SK-N-SH treated with all-trans-retinoic acid at 6 μM for 48 hours (cell line): Measurements from ENCODE around the gene POLDIP3.
"Not testable (repeated sequence)": the region's sequence is repeated elsewhere in the genome, so short reads cannot be mapped to it uniquely, and the experiment has no call there.

Source experiments
- ATAC-seq: fragments of 200-7000 bp; cut with Tn5 transposase; 3 replicates; pipeline ENCODE4 v1.9.1; 2020; ENCODE audit warnings: mild to moderate bottlenecking, moderate library complexity
- PPARA ChIP-seq: fragments of 250-450 bp; sonication (Bioruptor Pico); IDR thresholded peaks from 2 replicates; pipeline ENCODE4 v1.5.0; 2020; ENCODE audit warnings: mild to moderate bottlenecking, borderline replicate concordance
- RARB ChIP-seq: fragments of 250-450 bp; sonication (Bioruptor Pico); IDR thresholded peaks from 2 replicates; pipeline ENCODE4 v1.8.0; 2021; ENCODE audit warnings: mild to moderate bottlenecking, moderate library complexity
- ZFP30 ChIP-seq: fragments of 450-650 bp; formaldehyde crosslinking; IDR thresholded peaks from 2 replicates; pipeline ENCODE4 v1.5.0; 2022; ENCODE audit warnings: mild to moderate bottlenecking, moderate library complexity

POLDIP3 gene

DNA sequence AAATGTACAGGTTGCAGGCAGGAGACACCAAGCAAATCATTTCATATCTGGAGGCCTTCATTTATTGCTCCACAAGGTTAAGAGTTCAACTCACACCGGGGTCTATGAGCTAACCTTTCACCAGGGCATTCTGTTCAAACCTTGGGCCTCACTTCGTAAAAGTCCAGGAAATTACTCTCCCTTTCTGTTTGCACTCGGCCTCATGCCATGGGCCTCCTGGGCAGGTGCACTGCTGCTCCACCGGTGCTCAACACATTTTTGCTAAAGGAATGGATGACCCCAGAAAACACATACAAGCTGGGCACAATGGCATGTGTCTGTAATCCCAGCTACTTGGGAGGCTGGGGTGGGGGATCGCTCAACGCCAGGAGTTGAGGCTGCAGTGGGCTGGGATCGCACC, 78.5 kb downstream of the POLDIP3 start:
- no peak for ATAC-seq
- no peak for TF ChIP-seq RARB (CRISPR knock-in tag)
- no peak for TF ChIP-seq PPARA (CRISPR knock-in tag)
- TF ChIP-seq ZFP30 (CRISPR knock-in tag), result no peak
- TF ChIP-seq, all 23 proteins: peak for 0

DNA sequence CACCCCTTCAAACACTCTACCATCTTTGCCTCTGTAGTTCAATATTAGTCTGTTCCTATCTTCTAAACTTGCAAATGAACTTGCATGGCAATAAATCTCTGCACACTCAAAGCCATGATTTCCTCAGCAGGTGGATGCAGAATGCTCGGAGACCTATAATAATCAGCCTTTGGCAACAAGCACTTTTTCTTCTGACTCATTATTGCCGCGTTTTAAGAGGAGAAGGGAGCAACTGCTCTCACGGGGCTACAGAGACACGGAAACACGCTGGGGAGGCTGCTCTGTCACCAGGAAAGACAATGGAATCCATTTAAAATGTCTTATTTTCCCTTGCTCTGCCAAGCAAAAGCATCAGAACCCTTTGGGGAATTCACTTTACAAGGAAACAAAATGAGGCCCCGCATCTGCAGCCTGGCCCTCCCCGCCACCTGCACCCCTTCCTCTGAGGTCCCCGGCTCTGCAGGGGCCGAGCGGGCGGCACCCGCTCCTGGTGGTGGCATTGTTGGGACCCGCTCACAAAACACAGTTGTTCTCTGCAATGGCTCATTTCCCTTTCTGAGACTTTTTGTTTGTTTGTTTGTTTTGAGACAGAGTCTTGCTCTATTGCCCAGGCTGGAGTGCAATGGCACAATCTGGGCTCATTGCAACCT, 79.5 kb downstream of the POLDIP3 start:
- ATAC-seq, result not testable (repeated sequence)
